HUES48 (cell line): ENCODE data around the gene ZBTB20.

Source experiments
- H3K27ac ChIP-seq: one replicate; pipeline ENCODE4 v1.7.0; 2013; ENCODE audit warnings: low read depth, low read length, inconsistent platforms
- H3K27me3 ChIP-seq: 2 replicates; pipeline ENCODE4 v1.6.1; 2013; ENCODE audit warnings: mild to moderate bottlenecking, low read length; ENCODE audit not compliant: control insufficient read depth, insufficient read depth
- H3K36me3 ChIP-seq: 2 replicates; pipeline ENCODE4 v1.6.1; 2013; ENCODE audit warnings: low read length; ENCODE audit not compliant: control insufficient read depth, insufficient read depth
- H3K4me1 ChIP-seq: 2 replicates; pipeline ENCODE4 v1.6.1; 2013; ENCODE audit warnings: mild to moderate bottlenecking, low read length; ENCODE audit not compliant: control insufficient read depth, insufficient read depth
- H3K4me3 ChIP-seq: 2 replicates; pipeline ENCODE4 v1.5.1; 2013; ENCODE audit warnings: mild to moderate bottlenecking, low read depth, low read length
- H3K9ac ChIP-seq: 2 replicates; pipeline ENCODE4 v1.6.1; 2013; ENCODE audit warnings: mild to moderate bottlenecking, low read depth, low read length, moderate library complexity
- H3K9me3 ChIP-seq: 2 replicates; pipeline ENCODE4 v1.6.1; 2013; ENCODE audit warnings: low read length; ENCODE audit not compliant: control insufficient read depth, insufficient read depth

Gene ZBTB20

DNA sequence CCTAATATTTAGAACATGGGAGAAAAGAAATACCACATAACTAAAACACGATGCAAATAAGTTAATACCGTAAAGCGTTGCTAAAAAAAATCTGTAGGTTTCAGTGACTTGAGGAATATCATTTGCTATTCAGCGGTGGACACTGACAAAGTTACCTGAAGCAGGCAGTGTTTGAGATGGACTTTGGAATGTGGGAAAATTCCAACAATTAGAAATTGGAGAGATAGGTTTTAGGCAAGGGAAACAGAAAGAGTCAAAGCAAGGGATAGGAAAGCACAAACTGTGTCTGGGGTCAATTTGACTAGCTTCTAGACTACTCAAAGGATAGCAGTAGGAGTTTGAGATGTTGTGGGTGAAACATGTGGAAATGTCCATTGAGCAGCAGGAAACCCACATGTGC lies 680.3 kb downstream of the ZBTB20 start:
- no peak overlapping the region for H3K9ac ChIP-seq
- no peaks in the 10 kb centered on the region for H3K36me3 ChIP-seq
- H3K9me3 ChIP-seq: no peaks in the 10 kb centered on the region
- no peaks in the 10 kb centered on the region for H3K27me3 ChIP-seq
- no peak overlapping the region for H3K4me3 ChIP-seq
- H3K27ac ChIP-seq: no peak overlapping the region
- peaks cover 9% of the 10 kb centered on the region for H3K4me1 ChIP-seq

DNA sequence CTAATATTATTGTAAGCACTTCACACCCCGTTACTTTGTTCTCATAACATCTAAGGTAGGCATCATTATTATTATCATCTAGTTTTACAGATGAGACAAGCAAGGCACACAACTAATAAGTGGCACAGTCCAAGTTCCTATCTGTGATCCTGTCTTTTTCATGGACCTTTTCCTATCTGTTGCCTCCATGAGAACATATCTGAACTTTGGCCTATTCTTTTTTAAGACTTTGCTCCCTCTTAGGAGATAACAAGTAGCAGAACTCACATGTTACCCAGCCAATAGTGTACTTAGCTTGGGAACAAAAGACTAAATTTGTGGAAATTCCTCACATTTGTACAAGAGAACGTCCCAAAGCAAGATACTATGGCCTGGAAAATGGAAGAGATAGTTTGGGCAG lies 680.8 kb downstream of the ZBTB20 start:
- Histone ChIP-seq H3K4me3 (no peak overlapping the region), H3K9ac (no peak overlapping the region), H3K9me3 (no peaks in the 10 kb centered on the region)

DNA sequence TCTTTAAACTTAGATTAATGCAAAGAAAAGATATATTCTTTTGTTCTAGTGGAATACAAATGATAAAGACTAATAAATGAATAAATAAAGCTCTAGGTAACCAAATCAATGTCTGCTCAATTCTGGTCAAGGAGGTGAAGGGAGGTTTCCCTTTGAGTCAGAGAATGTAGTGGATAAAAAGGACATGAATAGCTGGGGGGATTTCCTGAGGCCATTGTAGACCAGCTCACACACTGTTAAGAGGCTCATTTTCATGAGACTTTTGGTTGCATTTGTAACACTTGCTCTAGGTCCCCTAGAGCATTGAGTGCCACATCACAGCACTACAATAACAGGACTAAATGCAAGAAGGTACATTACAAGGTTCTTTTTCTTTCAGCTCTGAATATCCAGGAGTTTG lies 682.5 kb downstream of the ZBTB20 start:
- Histone ChIP-seq H3K9ac (no peak overlapping the region), H3K9me3 (no peaks in the 10 kb centered on the region), H3K27me3 (no peaks in the 10 kb centered on the region), H3K27ac (no peak overlapping the region), H3K4me1 (peaks cover 9% of the 10 kb centered on the region), H3K4me3 (no peak overlapping the region), H3K36me3 (no peaks in the 10 kb centered on the region)

More for the DNA sequence above, 680.8 kb downstream of the ZBTB20 start:
- H3K27ac ChIP-seq: no peak overlapping the region
- peaks cover 9% of the 10 kb centered on the region for H3K4me1 ChIP-seq
- H3K36me3 ChIP-seq: no peaks in the 10 kb centered on the region
- no peaks in the 10 kb centered on the region for H3K27me3 ChIP-seq

DNA sequence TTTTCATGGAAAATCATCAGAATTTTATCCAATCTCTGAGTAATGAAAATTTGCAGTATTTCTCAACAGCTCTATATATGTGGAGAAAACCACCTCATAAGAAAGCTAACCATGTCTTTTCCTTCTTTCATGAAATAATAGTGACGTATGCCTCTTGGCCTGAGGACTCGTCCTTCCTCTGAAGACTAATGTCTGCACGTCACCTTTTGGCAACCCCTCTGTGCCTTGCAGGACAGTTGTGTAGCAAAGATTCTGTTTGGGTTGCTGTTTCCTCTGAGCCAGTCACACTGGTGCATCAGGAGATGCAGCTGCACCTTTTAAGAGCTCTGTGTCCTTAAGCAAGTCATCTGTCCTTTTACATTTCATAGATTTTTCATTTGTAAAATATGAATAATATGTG lies 684.3 kb downstream of the ZBTB20 start:
- H3K9ac ChIP-seq: no peak overlapping the region
- H3K27me3 ChIP-seq: no peaks in the 10 kb centered on the region
- peaks cover 9% of the 10 kb centered on the region for H3K4me1 ChIP-seq

DNA sequence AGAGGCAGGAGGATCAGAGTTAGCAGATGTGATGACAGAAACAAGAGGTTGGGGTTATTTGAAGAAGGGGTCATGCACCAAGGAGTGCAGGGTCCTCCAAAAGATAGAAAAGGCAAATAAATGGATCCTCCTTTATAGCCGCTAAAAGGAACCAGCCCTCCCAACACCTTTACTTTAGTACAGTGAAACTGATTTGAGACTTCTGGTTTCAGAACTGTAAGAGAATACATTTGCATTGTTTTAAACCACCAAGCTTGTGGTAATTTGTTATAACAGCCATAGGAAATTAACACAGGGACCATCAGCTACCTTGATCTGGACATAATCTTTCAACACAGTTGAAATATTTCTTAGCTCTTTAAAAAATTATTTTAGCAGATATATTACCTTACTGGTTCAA lies 686.6 kb downstream of the ZBTB20 start:
- H3K27ac ChIP-seq: no peak overlapping the region
- H3K9me3 ChIP-seq: no peaks in the 10 kb centered on the region
- H3K4me3 ChIP-seq: no peak overlapping the region
- H3K4me1 ChIP-seq: peaks cover 9% of the 10 kb centered on the region
- no peak overlapping the region for H3K9ac ChIP-seq
- no peaks in the 10 kb centered on the region for H3K36me3 ChIP-seq
- no peaks in the 10 kb centered on the region for H3K27me3 ChIP-seq

More for the DNA sequence above, 684.3 kb downstream of the ZBTB20 start:
- Histone ChIP-seq H3K4me3 (no peak overlapping the region), H3K27ac (no peak overlapping the region), H3K36me3 (no peaks in the 10 kb centered on the region), H3K9me3 (no peaks in the 10 kb centered on the region)

DNA sequence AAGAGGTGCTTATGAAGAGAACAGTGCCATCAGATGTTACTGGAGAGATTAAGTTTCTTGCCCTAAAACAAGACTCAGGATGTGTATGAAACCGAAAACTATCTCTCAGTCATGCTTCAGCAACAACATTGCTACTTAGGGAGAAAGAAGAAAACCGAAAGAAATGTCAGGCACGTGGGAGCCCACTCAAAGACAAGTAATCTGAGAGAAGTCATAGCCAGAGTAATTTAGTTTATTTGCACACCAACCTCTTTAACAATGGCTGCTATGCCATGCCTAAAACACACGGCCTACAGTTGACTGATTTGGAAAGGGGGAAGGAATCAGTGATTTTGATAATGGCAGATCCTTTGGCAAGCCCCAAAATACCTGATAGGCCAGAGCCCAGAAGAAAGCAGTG lies 690.3 kb downstream of the ZBTB20 start:
- H3K4me3 ChIP-seq: no peak overlapping the region
- peaks cover 5% of the 10 kb centered on the region; the same call in 1 of the 2 replicates for H3K27me3 ChIP-seq
- H3K27ac ChIP-seq: no peak overlapping the region
- no peaks in the 10 kb centered on the region for H3K36me3 ChIP-seq
- H3K9ac ChIP-seq: no peak overlapping the region
- peaks cover 11% of the 10 kb centered on the region for H3K4me1 ChIP-seq
- H3K9me3 ChIP-seq: no peaks in the 10 kb centered on the region

DNA sequence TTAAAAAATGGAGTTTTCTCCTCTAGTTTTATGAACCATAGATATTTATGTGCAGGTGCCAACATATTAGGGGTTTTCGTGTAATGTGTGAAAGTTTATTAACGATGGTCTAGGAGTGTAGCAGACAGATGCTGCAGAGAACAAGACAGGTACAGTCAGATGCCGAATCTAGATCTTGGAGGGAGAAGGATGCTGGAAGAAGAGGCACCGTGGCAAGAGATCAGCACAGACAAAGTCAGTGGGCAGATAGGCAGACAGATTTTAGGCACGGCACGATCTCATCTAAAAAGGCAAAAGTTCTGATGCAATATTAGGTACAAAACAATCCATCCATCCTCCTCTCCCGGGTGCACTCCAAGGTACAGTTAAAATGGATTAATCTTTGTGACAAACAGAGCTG lies 691.7 kb downstream of the ZBTB20 start:
- Histone ChIP-seq H3K9me3 (no peaks in the 10 kb centered on the region), H3K9ac (no peak overlapping the region), H3K4me3 (0 out of 2 replicates have a peak overlapping the region, but pooled peaks have one; percentile 78), H3K36me3 (no peaks in the 10 kb centered on the region), H3K27me3 (peaks cover 5% of the 10 kb centered on the region; the same call in 1 of the 2 replicates), H3K4me1 (peaks cover 16% of the 10 kb centered on the region), H3K27ac (no peak overlapping the region)

DNA sequence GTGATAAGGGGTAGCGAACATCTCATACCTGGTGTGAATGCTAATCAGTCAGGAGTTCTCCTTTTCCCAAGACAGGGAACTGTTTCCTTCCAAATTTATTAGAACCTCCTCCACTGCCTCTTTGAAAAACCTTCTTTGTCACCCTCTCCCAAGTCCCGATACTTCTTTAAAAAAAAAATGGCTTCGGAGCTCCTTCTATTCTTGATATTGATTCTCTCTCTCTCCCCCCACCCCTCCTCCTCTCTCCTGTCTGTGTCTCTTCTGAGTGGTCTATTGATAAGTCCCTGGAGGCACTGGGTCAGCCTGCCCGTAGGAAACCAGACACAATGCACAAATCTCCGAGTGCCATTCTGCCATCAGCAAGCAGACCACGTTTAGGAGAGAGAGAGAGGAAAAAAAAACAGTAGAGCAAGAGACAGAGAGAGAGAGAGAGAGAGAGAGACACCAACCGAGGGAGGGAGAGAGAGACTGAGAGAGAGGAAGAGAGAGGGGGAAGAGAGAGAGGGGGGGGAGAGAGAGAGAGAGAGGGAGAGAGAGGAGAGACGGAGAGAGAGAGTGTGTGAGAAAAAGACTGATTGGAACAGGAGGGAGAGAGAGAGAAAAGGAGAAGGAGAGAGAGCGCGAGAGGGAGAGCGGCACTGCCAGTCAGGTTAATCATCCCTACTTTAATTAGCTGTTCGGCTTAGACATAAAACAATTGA lies 692.4 kb downstream of the ZBTB20 start:
- Histone ChIP-seq H3K27ac (peak overlapping the region; percentile 1), H3K9ac (peak overlapping the region; percentile 22), H3K9me3 (no peaks in the 10 kb centered on the region), H3K4me3 (peak overlapping the region; percentile 78), H3K4me1 (peaks cover 22% of the 10 kb centered on the region), H3K27me3 (peaks cover 5% of the 10 kb centered on the region; the same call in 1 of the 2 replicates), H3K36me3 (no peaks in the 10 kb centered on the region)

DNA sequence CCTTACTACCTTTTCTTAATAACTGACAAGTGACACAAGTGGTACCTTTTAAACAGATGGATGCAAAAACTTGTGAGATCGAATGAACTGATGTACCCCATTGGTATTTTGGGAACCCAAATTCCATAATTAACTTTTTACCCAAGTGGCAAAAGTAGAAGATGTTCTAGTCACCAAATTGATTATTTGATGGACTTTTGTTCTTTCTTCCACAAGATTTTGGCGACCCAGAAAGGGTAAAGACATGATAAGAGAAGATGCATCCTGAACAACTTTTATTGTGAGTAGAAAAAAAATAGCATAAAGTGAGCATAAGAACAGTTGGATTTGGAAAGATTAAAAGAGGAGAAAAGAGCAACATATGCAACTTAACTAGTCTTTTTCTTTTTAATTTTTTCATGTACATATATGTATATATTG lies 693.7 kb downstream of the ZBTB20 start:
- H3K4me3 ChIP-seq: no peak overlapping the region
- peaks cover 5% of the 10 kb centered on the region; the same call in 1 of the 2 replicates for H3K27me3 ChIP-seq
- H3K4me1 ChIP-seq: peaks cover 24% of the 10 kb centered on the region
- H3K9me3 ChIP-seq: no peaks in the 10 kb centered on the region
- no peak overlapping the region for H3K9ac ChIP-seq
- no peaks in the 10 kb centered on the region for H3K36me3 ChIP-seq
- no peak overlapping the region for H3K27ac ChIP-seq

DNA sequence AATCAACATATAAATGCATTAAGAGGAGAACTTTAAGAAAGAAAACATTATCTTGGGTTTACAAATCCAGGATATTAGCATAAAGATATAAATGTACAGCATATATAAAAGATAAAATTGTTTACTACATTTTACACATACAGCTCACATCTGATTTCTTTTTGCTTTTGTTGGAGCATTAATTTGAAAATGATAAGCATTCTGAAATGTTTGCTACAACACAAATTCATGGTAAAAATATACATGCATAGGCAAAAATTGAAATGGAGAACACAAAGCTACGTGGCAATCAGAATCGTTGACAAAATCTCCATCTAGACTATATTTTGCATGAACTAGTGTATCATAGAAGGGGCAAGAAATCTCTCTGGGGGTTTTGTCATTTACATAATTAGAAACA lies 694.2 kb downstream of the ZBTB20 start:
- no peaks in the 10 kb centered on the region for H3K9me3 ChIP-seq
- no peak overlapping the region for H3K9ac ChIP-seq
- H3K27ac ChIP-seq: no peak overlapping the region
- H3K27me3 ChIP-seq: peaks cover 5% of the 10 kb centered on the region; the same call in 1 of the 2 replicates
- H3K4me3 ChIP-seq: no peak overlapping the region
- peaks cover 24% of the 10 kb centered on the region for H3K4me1 ChIP-seq
- H3K36me3 ChIP-seq: no peaks in the 10 kb centered on the region

DNA sequence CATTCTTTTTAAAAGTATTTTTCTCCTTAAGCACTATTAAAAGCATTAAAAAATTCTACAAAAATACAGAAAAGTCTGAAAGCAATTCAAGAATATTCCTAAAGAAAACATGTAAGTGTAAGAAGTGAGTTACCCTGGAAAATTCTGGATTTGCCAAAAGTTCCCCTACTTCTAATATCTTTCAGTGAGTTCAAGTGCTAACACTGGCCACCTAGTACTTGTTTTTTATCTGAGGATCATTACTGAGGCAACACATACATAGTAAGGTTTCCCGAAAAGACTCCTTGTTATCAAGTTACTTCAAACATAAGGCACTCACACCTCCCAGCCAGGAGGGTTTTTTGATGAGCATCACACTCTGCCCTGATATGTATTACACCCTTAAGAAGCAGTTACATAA lies 694.8 kb downstream of the ZBTB20 start:
- no peak overlapping the region for H3K4me3 ChIP-seq
- peaks cover 5% of the 10 kb centered on the region; the same call in 1 of the 2 replicates for H3K27me3 ChIP-seq
- no peak overlapping the region for H3K9ac ChIP-seq
- H3K36me3 ChIP-seq: no peaks in the 10 kb centered on the region
- no peaks in the 10 kb centered on the region for H3K9me3 ChIP-seq
- H3K4me1 ChIP-seq: peaks cover 29% of the 10 kb centered on the region
- no peak overlapping the region for H3K27ac ChIP-seq
